HG02970 (cell line): ENCODE data around the gene CAP2.

ENCODE experiments used
- ATAC-seq: cut with Tn5 transposase; IDR thresholded peaks from one replicate; pipeline ENCODE4 v1.9.1; 2021; ENCODE audit warnings: mild to moderate bottlenecking, moderate library complexity, moderate number of reproducible peaks; ENCODE audit not compliant: unreplicated experiment, low FRiP score

CAP2 gene

DNA sequence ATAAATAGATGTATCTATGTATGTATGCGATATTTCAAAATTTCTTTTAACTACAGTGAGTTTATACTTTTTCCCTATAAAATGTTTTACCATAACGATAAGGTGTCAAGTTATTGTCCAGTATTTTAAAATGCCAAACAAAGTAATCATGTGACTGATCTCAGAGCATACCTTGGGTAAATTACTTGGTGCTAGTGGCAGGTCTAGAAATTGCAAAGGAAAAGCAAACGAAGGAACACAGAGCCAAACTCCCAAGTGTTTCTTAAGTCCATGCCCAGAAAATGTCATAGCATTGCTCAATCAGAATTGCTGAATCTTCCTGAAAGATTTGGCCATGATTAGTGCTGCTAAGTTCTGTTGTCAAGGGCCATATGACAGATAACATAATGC lies 77.5 kb downstream of the CAP2 start:
- ATAC-seq, result no peak

DNA sequence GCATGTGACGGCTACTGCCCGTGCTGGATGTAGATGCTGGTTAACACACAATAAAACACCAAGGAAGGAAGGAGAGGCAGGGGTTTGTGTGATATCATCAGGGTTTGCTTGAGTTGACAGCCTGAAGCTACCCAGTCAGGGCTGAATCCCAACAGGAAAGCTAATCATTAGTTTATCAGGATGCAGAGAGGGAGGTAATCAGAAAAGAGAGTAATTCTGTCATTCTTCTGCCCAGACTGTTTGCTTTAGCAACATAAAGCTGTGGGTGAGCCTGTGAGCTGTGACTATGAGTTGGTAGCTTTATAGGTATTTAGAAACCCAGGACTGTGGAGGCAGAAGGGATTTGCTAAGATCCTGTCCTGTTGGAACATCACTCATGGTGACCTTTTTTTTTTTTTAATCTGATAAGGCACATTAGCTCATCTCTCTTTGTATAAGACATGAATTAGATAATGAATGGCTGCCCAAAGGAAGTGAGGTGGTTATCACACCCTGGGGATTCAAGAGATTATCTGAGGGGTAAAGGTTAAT lies 79.3 kb downstream of the CAP2 start:
- ATAC-seq, result no peak

DNA sequence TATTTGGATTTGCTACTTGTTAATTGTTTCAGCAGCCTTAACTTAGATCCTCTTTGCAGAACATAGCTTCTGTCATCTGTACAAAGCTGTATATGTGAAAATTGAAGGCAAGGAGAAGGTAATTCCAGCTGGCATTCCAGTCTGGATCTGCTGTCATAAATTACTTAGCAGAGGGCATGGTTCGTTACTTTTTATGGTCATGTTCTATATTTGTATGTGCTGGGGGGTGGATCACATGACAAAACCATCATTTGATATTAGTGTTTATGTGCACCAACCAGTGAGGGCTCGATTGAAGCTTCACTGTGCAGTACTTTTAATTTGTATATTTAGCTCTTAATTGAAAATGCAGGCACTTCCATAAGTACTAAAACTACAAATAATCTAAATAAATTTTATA lies 80.2 kb downstream of the CAP2 start:
- no peak for ATAC-seq

DNA sequence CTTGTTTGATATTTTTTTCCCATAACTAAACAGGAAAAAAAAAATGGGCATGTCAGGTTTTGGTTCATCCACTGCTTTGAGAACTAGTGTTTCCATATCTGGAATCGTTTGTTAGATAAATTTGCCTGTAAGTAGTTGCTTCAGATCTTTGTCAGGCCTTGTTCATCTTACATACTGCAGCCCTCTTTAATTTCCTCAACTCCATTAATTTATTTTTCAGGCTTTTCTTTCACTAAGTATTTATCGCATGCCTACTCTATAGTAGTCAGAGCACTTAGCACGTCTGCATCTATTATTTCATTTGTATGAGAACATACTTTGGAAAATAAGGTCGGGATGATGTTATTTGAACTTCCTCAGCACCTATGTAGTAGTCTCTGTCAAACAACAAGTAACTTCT lies 80.9 kb downstream of the CAP2 start:
- no peak for ATAC-seq

DNA sequence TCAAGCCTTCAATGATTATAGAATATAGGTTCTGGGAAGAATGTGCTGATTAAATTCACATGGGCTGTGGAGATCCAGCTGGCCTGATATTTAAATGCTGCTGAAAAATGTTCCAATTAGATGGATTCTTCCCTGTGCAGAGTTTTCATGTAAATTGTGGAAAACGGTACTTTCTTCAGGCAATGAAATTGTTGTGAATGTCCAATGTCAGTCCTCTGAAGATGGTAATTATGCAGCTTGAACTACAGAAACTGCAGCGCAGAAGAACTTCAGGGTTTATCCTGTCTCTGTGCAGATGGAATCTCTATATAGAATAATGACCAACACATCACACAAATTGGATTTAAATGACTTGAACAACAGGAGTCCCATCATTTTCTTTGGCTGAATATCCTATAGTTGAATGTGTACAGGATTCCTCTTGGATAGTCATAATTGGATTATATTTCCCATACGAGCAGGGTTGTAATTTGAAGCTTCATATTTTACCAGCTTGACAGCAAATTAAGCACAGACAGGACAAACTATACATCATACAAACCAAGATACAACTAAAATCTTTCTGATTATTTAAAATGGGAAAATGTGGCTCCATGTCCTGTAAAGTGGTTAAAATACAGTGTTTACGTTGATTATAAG lies 82.3 kb downstream of the CAP2 start:
- ATAC-seq, result no peak

DNA sequence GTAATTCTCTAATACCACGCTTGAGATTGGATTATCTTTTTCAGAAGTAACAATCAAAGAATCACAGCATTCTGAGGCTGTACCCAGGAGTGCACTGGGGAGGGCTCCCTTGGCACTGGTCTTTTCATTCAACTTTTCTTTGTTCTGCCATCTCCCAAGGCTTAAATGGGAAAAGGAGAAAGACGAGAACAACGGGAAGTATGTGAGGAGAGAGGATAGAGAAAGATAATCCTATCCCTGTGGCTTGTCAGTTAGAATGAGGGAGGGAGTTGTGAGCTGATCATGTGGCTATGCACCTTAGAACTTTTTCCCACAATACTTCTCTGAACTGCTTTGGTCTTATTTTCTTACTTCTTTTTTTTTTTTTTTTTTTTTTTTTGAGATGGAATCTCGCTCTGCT lies 83.1 kb downstream of the CAP2 start:
- no peak for ATAC-seq

DNA sequence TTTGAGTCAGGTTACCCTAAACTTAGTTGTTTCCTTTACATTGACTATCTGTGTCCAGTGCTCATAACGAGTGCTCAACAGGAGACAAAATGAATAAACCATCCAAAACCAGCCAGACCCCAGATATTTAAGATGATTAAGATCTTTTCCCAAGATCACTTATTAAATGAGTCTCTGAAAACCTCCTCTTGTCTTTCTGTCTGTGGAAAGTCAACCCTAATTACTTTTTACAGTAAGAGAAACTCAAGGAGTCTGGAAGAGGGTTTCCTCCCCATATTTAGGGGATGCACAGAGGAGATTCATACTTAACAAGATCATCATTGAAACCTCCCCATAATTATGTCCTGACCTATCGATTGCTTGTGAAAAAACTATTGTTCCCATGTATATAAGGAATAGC lies 84.0 kb downstream of the CAP2 start:
- no peak for ATAC-seq

DNA sequence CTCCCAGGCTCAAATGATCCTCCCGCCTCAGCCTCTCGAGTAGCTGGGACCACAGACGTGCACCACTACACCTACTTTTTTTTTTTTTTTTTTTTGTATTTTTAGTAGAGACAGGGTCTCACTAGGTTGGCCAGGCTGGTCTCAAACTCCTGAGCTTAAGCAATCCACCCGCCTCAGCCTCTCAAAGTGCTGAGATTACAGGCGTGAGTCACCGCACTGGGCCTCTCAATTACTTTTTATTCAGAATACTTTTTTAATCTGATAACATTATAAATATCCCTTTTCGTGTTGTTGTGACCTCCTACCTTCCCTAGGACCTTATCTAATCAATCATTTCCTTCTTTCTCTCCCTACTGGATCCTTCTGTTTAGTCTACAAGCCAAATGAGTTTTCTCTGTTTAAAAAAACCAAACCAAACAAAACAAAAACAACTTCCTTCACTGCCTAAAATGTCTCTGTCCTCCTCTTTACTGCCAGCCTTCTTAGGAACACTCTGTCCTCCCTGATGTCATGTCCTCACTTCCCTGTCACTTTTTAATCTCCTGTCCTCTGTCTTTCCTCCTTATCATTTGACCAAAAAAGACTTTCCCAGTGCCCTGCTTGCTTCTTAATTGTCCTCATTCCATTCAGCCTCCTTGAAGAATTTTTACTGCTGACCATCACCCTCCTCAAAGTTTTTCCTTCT lies 85.0 kb downstream of the CAP2 start:
- ATAC-seq, result no peak

DNA sequence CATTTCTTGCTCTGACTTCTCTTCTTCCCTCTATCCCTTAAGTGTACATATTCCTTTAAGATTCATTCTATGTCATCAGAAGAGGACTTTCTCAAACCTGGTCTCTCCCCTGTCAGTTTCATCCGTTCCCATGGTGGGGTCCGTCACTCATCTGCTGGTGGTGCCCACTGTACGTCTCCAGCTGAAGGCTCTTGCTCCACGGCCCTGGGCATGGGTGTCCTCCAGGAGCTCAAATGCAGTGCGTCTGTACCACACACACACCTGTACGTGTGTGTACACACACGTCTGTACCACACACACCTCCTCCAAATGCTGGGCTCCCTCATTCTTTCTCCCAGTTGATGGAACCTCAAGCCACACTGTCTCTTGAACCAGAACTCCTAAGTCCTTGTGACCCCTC lies 85.6 kb downstream of the CAP2 start:
- ATAC-seq, result no peak

DNA sequence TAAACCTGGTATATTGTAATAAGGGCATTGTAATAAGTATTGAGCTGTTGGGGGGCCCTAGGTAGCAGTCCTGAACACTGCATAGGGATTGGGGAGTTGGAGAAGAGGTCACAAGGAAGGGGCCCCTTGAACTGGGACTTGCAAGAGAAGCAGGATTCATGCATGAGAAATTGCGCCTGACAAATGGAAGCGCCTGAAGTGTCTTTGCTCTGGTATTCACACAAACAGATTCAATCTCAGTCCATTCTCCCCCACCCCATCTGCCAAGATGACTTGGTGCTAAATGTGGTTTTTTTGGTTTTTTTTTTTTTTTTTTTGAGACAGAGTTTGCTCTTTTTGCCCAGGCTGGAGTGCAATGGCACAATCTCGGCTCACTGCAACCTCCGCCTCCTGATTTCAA lies 87.1 kb downstream of the CAP2 start:
- no peak for ATAC-seq

DNA sequence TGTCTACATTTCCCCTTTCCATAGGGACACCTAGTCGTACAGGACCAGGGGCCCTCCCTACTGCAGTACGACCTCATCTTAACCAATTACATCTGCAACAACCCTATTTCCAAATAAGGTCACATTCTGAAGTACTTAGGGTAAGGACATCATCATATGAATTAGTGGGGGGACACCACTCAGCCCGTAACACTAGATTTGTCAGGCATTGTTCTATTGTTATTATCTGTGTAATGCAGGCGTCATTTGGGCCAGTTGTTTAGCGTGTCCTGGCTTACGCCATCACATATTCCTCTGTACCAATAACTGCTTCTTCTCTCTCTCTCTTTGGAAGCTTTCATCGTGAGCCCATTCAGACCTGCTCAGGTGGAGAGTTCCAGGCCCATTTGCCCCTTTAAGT lies 89.3 kb downstream of the CAP2 start:
- ATAC-seq, result no peak

DNA sequence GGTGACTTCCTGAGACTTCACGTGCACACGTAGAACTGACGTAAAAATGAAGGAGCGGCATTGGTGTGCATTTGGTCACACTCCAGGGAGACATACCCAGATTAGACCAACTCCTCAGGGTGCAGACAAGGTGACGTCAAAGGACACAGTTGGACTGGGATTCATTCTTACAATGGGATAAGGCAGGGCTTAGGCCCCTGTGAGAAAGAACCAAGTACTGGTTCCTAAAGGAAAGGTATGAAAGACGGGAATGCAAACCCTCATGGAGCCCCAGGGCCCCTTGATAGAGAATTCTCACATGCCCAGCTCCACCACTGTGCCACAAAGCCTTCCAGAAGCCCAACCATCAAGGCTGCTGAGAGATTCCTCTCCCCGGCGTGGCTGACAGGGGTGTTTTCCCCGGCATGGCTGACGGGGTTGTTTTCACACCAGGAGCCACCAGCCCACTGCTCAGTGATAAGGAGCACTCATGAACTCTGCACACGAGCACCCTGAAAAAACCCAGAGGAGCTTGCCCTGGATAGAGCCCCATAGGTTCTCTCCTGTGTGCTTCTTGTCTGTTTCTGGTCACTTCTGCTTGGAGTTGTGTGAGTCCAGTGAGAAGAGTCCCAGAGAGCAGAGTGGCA lies 90.1 kb downstream of the CAP2 start:
- no peak for ATAC-seq

DNA sequence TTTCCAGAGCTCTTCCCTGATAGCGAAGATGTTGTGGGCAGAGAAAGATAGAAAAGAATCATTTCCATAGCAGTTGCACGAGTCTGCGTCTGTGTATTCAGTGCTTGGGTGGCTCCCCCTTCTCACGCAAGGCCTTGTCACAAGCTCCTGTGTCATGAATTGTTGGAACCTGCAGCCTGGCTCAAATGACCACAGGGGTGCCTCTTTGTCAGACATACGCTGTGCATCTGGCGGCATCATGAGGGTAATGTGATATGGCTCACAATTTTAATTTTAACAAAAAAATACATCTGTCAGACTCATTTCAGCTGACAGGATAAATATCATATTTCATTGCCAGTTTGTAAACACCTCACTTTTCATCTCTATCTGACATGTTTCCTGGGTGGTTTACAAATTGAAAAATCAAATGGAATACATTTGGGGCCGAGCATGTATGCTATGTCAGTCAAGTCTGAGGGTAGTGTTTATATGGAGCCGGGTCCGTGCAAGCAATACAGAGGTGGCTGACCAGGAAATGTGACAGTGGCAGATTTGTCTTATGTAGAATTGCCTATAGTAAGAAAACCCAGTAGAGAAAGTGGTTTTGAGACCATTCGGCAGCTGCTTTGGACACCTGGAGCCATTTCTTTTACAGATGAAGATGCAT lies 90.9 kb downstream of the CAP2 start:
- ATAC-seq, result no peak

DNA sequence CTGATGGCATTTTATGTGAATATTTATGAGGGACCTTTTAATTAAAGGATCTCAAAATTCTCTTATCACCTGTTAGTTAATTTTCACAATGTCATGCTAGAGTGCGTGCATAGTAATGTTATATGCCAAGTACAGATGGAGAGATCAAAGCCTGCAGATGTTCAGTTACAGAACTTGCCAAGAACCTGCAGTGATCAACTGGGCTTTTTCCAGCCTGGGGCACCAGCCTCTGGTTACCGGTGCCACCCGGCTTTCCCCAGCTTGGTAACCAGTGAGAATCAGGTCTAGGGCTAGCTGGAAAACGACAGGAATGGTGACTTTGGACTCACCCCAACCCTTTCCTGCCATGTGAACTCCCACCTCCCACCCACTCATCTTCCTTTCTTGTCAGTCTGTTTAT lies 91.8 kb downstream of the CAP2 start:
- ATAC-seq, result no peak

DNA sequence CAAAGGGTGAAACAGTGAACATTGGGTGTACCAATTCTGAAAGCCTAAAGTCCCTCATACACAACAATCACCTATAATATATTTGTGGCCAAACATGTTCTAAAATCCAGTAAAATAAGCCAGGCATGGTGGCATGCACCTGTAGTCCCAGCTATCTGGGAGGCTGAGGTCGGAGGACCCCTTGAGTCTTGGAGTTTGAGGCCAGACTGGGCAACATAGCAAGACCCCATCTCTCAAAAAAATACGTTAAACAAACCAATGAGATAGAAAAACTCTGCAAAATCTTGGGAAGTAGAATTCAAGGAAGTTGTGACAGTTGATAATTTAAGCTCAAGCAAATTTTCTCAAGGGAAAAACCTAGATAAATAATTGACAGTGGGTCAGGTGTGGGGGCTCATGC lies 92.6 kb downstream of the CAP2 start:
- ATAC-seq, result no peak

DNA sequence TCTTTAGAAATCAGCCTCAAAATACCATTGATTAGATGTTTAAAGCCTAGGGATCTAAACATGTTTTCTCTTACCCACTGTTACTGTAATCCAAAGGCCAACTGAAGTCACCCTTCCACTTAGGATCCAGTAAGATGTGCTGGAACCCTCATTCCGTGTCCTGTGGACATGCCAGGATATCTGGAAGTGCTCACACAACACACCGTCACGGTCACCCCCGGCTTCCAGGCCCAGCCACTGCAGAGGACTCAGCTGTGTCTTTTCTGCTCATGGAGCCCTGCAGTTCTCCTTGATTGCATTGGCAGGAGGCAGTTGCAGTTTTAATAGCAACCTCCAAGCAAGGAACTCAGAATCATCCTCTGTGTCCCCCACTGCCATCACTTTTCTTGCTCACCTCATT lies 93.3 kb downstream of the CAP2 start:
- no peak for ATAC-seq

DNA sequence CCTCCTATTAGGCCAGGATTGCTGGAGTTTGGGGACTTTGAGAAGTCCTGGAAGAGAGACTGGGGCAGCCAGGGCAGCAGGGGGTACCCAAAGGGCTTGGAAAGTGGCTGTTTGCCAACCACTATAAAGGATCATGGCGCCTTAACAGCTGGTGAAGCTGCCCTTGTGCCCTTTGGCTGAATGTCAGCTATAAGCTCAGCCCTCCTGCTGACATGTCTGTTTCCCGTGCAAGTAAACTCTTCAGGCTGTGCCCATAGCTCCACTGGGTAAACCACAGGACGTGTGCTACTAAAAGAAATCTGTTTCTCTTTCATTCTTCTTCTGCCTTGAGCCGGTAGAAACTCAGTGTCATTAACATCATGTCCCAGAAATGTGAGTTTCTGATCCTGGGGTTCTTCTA lies 97.3 kb downstream of the CAP2 start:
- no peak for ATAC-seq

DNA sequence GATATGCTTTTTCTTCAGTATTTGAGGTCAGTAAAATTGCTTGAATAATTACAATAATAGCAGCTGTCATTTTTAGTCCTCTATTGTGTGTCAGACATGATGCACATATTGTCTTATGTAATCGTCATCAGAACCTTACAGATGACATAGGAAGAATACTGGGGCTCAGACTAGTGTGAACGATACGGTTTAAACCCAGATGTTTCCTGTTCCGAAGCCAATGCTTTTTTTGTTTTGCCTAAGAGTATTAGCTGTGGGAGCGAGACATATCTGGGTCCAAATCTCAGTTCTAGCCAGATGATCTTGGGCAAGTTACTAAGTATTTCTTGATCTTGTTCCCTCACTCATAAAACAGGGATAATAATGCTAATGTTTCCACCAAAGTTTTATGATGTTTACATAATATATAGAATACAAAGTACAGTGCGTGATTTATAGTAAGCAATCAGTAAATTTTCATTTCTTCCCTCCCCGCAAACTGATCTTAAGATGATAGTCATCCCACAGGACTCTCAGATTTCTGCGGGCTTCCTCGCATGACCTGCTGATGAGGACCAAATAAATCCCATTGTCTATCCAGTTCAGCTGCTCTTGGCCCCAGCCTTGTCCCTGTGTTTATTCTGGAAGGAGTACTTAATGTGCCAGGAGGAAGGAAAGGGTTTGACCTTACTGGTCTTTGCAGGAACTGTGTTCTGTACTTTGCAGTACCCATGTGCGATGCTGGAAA lies 98.2 kb downstream of the CAP2 start:
- no peak for ATAC-seq

DNA sequence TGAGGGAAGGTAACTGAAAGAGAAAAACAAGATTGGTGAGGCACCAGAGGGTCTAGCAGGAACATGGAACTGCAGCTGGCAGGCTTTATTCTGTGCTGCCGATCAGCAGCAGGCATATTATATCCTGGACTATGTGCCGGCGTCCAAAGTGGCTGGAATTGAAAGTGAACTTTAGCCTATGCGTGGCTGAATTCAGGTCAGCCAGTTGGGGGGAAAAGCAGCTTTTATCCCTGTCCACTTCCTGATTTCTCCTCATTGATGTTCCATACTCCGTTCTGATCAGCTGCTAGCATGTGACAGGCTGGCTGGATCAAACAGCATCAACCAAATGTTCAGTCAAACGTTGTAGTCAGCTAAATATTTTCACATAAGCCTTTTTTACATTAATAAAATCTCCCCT lies 99.0 kb downstream of the CAP2 start:
- no peak for ATAC-seq

DNA sequence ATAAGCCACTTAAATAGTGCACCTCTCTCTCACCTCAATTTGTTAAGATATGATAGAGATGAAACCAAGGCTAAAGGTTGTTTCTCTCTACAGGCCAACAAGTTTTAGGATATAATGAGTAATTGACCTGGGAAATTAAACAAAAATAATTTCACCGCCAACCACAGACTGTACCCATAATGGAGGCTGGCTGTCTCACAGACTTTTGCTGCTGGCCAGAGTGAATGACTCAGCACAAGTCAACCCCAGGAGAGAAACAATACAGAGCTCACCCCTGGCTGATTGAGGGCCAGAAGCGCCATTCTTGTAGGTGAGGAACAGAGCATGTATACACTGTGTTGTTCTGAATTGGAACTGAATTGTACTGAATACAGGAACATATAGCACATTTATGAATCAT lies 99.9 kb downstream of the CAP2 start:
- no peak for ATAC-seq

DNA sequence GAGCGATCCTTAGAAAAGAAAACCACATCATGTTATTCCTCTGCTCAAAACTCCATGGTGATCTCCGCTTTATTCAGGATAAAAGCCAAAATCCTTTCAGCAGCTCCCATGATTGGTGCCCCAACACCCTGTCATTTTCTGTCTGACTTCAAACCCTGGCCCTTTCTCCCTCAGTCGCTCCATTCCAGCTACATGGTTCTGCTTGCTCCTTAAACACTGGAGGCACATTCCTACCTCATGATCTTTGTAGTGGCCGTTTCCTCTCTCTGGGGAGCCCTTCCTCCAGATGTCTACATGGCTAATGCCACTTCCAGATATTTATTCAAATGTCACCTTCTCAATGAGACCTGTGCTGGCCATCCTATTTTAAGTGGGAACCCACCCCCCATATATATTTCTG lies 100.8 kb downstream of the CAP2 start:
- ATAC-seq, result no peak
